GM12878 (cell line): Measurements from ENCODE around the gene CARD19. TPM values are rescaled to one million over a fixed set of nuclear protein-coding genes. Genes with fewer than 3 reads are reported as not detected.

Source experiments
- E2F8 ChIP-seq: fragments of 450-650 bp; IDR thresholded peaks from 2 replicates; pipeline ENCODE4 v1.6.1; 2018; ENCODE audit warnings: mild to moderate bottlenecking, low read depth, moderate library complexity; ENCODE audit not compliant: partially characterized antibody
- MEF2A ChIP-seq: IDR thresholded peaks from 2 replicates; pipeline ENCODE4 v1.6.1; 2011; ENCODE audit warnings: low read depth, mild to moderate bottlenecking, low read length, moderate library complexity; ENCODE audit not compliant: insufficient read depth
- NFYB ChIP-seq: IDR thresholded peaks from 2 replicates; pipeline ENCODE4 v1.6.1; 2011; ENCODE audit warnings: low read depth, mild to moderate bottlenecking, low read length, improper control_type of control experiment, moderate library complexity; ENCODE audit not compliant: insufficient read depth
- RAD21 ChIP-seq: IDR thresholded peaks from 2 replicates; pipeline ENCODE4 v1.6.1; 2011; ENCODE audit warnings: mild to moderate bottlenecking, low read depth, low read length, moderate library complexity; ENCODE audit not compliant: insufficient read depth
- ZBTB40 ChIP-seq: fragments of 450-650 bp; IDR thresholded peaks from 2 replicates; pipeline ENCODE4 v1.6.1; 2016; ENCODE audit warnings: mild to moderate bottlenecking, moderate library complexity, borderline replicate concordance
- ZNF217 ChIP-seq: fragments of 450-650 bp; IDR thresholded peaks from 2 replicates; pipeline ENCODE4 v1.6.1; 2017; ENCODE audit warnings: antibody characterized with exemption, mild to moderate bottlenecking
- polyA plus RNA-seq, 11 experiments: library from polyadenylated mRNA; depleted of rRNA in 4 of 11; unstranded in 6 of 11; stranded (reverse) in 5 of 11; fragments of >200 nt; fragmentation: Nextera tagmentation in 4 of 11; fragmentation: Illumina TruSeq in 1 of 11; extraction: Ambion mirVana in 4 of 11; extraction: Trizol in 1 of 11; gene quantifications; 1 replicate in 1 of 11; 2 replicates in 10 of 11; pipeline versions ENCODE4 v1.2.1 to v1.2.3, GENCODE V29; 2011 to 2016; ENCODE audit warnings: inconsistent platforms in 2 of 11, missing spikeins in 2 of 11, low read depth in 1 of 11
- total RNA-seq, 4 experiments: library from RNA; depleted of rRNA in 3 of 4; stranded (reverse); fragments of >200 nt in 3 of 4; fragmentation: Illumina TruSeq in 1 of 4; extraction: Trizol in 1 of 4; gene quantifications; 2 replicates each; pipeline versions ENCODE4 v1.2.1 to v1.2.3, GENCODE V29; 2013 to 2021

CARD19 gene
- total and polyA plus RNA-seq, 10 of the 15 experiments (the other 5 are each of a cell fraction or from before 2014, with no cell fraction given) = 0.61 to 41.6 (median 19.9) TPM

- TF ChIP-seq ZBTB40 = no peak
- TF ChIP-seq ZNF217 = no peak
- TF ChIP-seq MEF2A = no peak
- TF ChIP-seq RAD21 = no peak
- no peak for TF ChIP-seq E2F8
- no peak for TF ChIP-seq NFYB
Observed at GRCh38 chr9:93065135-93065720, 30.8 kb upstream of the CARD19 start (continued).
